Measurements from ENCODE around the gene RBCK1. TPM values are rescaled to one million over a fixed set of nuclear protein-coding genes. Genes with fewer than 3 reads are reported as not detected.

RBCK1 gene
- total RNA-seq, 4 donors from 2014 or later, result 49.9 to 88.1 (median 52.9) TPM

- ATAC-seq (ENCODE audit: low FRiP score), result no peak
- no peak for TF ChIP-seq CTCF (IDR thresholded peaks at IDR 0.05)
These were observed 27.5 kb downstream of the RBCK1 start for GRCh38 chr20:435558-435957.

GRCh38 chr20:436476-436875, 28.4 kb downstream of the RBCK1 start:
- TF ChIP-seq CTCF (IDR thresholded peaks at IDR 0.05), result no peak
- ATAC-seq (ENCODE audit: low FRiP score) (no peak), DNase-seq (ENCODE audit: low spot score) (no peak)

More at GRCh38 chr20:435558-435957, 27.5 kb downstream of the RBCK1 start:
- DNase-seq (ENCODE audit: low spot score), result no peak

GRCh38 chr20:437787-438486, 29.8 kb downstream of the RBCK1 start:
- no peak for TF ChIP-seq CTCF (IDR thresholded peaks at IDR 0.05)
- DNase-seq (ENCODE audit: low spot score), result no peak
- no peak for ATAC-seq (ENCODE audit: low FRiP score)

- ATAC-seq (ENCODE audit: low FRiP score), result no peak
- TF ChIP-seq CTCF (IDR thresholded peaks at IDR 0.05), result no peak
- no peak for DNase-seq (ENCODE audit: low spot score)
These were observed 30.7 kb downstream of the RBCK1 start for GRCh38 chr20:438571-439469.

GRCh38 chr20:440148-440547, 32.0 kb downstream of the RBCK1 start:
- DNase-seq (ENCODE audit: low spot score) (no peak), ATAC-seq (ENCODE audit: low FRiP score) (no peak)
- no peak for TF ChIP-seq CTCF (IDR thresholded peaks at IDR 0.05)

GRCh38 chr20:440636-441035, 32.5 kb downstream of the RBCK1 start:
- no peak for ATAC-seq (ENCODE audit: low FRiP score)
- TF ChIP-seq CTCF (IDR thresholded peaks at IDR 0.05), result no peak
- DNase-seq (ENCODE audit: low spot score), result no peak

Data from omental fat pad (tissue), 4 donors.